ENCODE results near the gene MYLK4.

MYLK4 gene

GRCh38 chr6:2633736-2634135 lies 117.0 kb downstream of the MYLK4 start:
- peak in 1 of 51 donors; percentile 17 for DNase-seq

GRCh38 chr6:2632976-2633584 lies 117.6 kb downstream of the MYLK4 start:
- no peak for DNase-seq

- peak in 4 of 51 donors; percentile 6 to 22 (median 13) for DNase-seq
These were observed 118.4 kb downstream of the MYLK4 start for GRCh38 chr6:2632368-2632767.

GRCh38 chr6:2630891-2631571 lies 119.7 kb downstream of the MYLK4 start:
- DNase-seq = no peak

- DNase-seq = peak in 2 of 51 donors; percentile 3 to 36
These were observed 120.4 kb downstream of the MYLK4 start for GRCh38 chr6:2630359-2630758.

DNA sequence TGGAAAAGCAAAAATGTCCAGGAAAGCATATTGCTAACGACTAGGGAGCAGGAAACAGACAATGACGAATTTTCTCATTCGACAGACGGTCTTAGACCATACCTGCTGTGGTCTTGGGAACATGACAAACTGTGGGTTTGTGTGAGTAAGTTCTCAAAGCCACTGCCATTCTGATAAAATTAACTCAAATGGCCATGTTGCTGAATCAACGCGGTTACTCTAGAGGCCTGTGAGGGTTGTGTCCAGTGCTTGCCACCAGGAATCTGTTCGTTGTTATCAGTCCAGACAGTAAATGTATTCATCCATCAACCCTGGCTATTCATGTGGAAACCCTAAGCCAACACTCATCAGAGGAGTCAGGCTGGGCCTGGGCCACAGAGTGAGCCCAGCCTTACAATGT lies 124.3 kb downstream of the MYLK4 start:
- no peak for DNase-seq

DNA sequence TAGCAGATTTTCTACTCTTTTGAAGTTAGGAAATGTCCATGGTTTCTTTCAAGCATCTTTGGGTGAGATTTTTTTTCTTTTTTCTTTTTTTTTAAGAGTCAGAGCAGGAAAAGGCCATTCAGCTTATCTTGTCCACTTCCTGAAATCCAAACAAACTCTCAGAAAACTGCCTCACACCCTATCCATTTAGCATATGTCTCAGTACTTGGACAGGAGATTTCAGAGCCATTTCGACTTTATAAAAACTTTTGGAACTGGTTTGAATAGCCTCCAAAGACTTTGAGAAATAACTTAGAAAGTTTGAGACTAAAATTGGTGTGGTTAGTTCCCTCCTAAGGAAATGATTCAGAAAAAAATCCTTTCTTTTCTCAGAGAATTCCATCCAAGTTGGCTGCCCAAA lies 125.1 kb downstream of the MYLK4 start:
- no peak for DNase-seq

GRCh38 chr6:2624177-2624576 lies 126.5 kb downstream of the MYLK4 start:
- no peak for DNase-seq

- DNase-seq = no peak
These were observed 127.4 kb downstream of the MYLK4 start for GRCh38 chr6:2623295-2623694.

DNA sequence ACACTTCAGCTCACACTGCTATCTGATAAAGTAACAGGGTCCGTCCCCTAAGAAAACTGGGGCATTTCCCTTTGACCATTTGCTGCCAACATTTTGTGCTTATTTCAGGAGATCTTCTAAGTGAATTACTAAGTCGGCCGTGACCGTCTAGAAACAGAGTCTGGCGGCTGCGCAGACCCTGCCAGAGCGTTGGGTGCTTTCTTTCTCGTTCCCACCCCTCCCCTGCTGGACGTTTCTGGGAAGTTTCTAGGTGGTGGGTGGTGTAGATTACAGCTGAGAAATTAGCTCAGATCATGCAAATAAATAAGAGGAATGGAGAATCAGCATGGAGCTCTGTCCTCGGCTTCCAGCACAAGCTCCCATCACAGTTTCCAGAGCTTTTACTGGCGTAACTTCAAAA lies 128.1 kb downstream of the MYLK4 start:
- no peak for DNase-seq

DNA sequence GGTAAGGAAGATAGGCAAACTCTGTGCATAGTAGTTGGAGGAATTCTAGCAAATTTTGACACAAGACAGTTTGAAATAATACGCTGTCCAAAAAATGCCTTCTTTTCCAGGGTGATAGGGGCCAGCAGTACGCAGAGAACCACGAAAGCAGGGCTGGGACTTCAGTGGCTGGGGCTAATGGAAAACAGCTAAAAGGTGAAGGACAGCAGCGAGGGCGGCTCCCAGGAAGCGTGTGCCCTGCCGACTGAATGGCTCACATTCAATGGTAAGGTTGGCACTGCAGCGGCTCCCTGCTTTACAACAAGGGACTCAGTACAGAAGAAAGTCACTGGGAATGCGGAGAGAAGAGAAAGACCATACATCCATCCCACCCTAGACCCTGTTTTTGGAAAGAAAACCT lies 131.1 kb downstream of the MYLK4 start:
- DNase-seq = no peak

DNA sequence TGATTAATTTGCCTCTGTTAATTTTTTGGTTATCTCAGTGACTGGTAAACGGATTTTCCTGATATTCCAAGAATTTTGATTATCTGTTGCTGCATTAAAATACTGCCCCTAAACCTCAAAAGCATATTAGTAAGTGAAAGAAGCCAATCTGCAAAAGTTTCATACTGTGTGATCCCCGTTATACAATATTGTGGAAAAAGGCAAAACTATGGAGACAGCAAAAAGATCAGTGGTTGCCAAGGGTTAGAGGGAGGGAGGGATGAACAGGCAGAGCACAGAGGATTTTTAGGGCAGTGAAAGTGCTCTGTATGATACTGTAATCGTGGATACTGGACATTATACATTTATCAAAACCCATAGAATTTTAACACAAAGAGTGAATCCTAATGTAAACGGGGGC lies 133.0 kb downstream of the MYLK4 start:
- DNase-seq = no peak

DNA sequence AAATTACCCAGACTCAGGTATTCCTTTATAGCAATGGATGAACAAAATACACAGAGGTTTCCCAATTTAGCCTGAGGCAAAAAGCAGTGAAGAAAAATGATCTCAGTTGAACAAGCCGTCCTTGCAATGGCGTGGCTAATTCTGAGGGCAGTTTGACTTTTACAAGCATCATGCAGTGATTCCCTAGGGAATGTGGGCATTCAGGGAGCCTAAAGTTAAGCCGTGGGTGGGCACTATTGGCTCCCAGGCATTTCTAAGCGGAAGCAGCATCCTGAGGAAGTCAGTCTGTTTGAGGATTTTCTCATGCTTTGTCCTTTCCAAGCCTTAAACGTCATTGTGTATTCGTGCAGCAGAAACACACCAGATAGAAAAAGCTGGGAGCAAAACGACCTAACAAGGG lies 133.9 kb downstream of the MYLK4 start:
- no peak for DNase-seq

DNA sequence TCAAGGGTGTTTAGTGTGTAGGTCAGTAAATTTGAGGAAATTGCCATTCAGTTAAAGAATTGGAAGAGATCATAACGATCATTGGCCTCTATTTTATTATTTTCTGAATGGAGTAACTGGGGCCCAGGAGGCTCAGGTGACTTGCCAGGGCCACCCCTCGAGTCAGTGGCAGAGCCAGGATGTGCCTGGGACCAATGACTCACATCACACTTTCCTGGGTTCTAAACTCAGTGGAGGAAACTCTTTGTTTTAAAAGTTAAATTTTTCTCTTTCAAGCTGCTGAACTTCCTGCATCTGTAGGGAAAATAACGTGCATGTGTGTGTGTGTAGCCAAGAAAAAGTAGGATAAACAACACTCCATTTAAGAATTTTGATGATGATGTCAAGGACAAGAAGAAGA lies 135.5 kb downstream of the MYLK4 start:
- DNase-seq = no peak

DNA sequence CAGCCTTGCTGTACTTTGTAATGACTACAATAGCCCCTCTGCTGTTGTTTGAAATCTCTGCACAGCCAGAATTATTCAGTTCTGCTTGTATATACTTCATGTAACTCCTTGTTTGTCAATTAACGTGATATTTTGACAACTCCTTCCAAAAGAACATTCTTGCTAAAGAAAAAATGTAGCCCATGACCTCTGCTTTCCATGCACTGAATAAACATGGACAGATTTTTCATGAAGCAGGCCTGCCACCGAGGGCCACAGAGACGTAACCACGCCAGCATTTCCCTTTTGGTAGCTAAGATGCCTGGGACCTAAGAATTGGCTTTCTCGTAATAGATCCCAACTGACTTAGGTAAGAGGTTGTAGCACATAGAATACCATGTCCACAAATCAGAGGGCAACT lies 135.9 kb downstream of the MYLK4 start:
- no peak for DNase-seq

DNA sequence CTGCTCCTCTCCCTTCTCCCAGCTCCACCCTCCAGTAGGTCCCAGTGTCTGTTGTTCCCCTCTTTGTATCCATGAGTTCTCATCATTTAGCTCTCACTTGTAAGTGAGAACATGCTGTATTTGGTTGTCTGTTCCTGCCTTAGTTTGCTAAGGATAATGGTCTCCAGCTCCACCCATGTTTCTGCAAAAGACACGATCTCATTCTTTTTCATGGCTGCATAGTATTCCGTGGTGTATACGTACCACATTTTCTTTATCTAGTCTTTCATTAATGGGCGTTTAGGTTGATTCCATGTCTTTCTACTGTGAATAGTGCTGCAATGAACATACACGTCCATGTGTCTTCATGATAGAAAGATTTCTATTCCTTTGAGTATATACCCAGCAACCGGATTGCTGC lies 136.6 kb downstream of the MYLK4 start:
- DNase-seq = no peak

Measured in hypothalamus (tissue), 51 donors.